ENCODE data around the gene HIPK3.

Gene HIPK3

GRCh38 chr11:33268945-33269540 lies 11.9 kb downstream of the HIPK3 start:
- H3K27me3 ChIP-seq (ENCODE audit: insufficient read depth, low read depth), result no peaks in the 10 kb centered on the region
- no peak for TF ChIP-seq CTCF (conservative IDR thresholded peaks at IDR 0.05; ENCODE audit: low read depth, low read length)
- H3K27ac ChIP-seq, result no peak overlapping the region
- H4K20me1 ChIP-seq (ENCODE audit: insufficient read depth), result peaks cover 5% of the 10 kb centered on the region
- H3K79me2 ChIP-seq (ENCODE audit: insufficient read depth, low read depth), result peaks cover 94% of the 10 kb centered on the region
- no peak overlapping the region for H3K9ac ChIP-seq
- H3K36me3 ChIP-seq (ENCODE audit: insufficient read depth), result no peaks in the 10 kb centered on the region
- H3K4me2 ChIP-seq, result no peak overlapping the region
- no peak overlapping the region for H2AFZ ChIP-seq (ENCODE audit: low read depth)
- H3K4me3 ChIP-seq (IDR thresholded peaks at IDR 0.05; ENCODE audit: insufficient read depth, low read depth, low read length), result no peak overlapping the region
- H3K4me1 ChIP-seq (ENCODE audit: low read depth, poor library complexity, severe bottlenecking), result peaks cover 62% of the 10 kb centered on the region

GRCh38 chr11:33269822-33270221 lies 12.6 kb downstream of the HIPK3 start:
- H3K4me1 ChIP-seq (ENCODE audit: low read depth, poor library complexity, severe bottlenecking), result peaks cover 61% of the 10 kb centered on the region
- H3K27ac ChIP-seq, result no peak overlapping the region
- no peak overlapping the region for H2AFZ ChIP-seq (ENCODE audit: low read depth)
- no peak overlapping the region for H3K4me2 ChIP-seq
- no peak overlapping the region for H3K4me3 ChIP-seq (IDR thresholded peaks at IDR 0.05; ENCODE audit: insufficient read depth, low read depth, low read length)
- no peak overlapping the region for H3K9ac ChIP-seq
- H4K20me1 ChIP-seq (ENCODE audit: insufficient read depth), result peaks cover 5% of the 10 kb centered on the region
- H3K36me3 ChIP-seq (ENCODE audit: insufficient read depth), result no peaks in the 10 kb centered on the region
- H3K27me3 ChIP-seq (ENCODE audit: insufficient read depth, low read depth), result no peaks in the 10 kb centered on the region
- no peak for TF ChIP-seq CTCF (conservative IDR thresholded peaks at IDR 0.05; ENCODE audit: low read depth, low read length)
- H3K79me2 ChIP-seq (ENCODE audit: insufficient read depth, low read depth), result peaks cover 94% of the 10 kb centered on the region

- Histone ChIP-seq H3K79me2 (ENCODE audit: insufficient read depth, low read depth) (peaks cover 94% of the 10 kb centered on the region), H4K20me1 (ENCODE audit: insufficient read depth) (peaks cover 5% of the 10 kb centered on the region), H3K4me3 (IDR thresholded peaks at IDR 0.05; ENCODE audit: insufficient read depth, low read depth, low read length) (no peak overlapping the region), H3K27me3 (ENCODE audit: insufficient read depth, low read depth) (no peaks in the 10 kb centered on the region), H3K36me3 (ENCODE audit: insufficient read depth) (no peaks in the 10 kb centered on the region), H3K27ac (no peak overlapping the region), H3K4me1 (ENCODE audit: low read depth, poor library complexity, severe bottlenecking) (peaks cover 52% of the 10 kb centered on the region), H2AFZ (ENCODE audit: low read depth) (no peak overlapping the region), H3K4me2 (no peak overlapping the region), H3K9ac (no peak overlapping the region)
- TF ChIP-seq CTCF (conservative IDR thresholded peaks at IDR 0.05; ENCODE audit: low read depth, low read length), result no peak
These were observed 13.9 kb downstream of the HIPK3 start for GRCh38 chr11:33271059-33271458.

GRCh38 chr11:33272338-33273107 lies 15.3 kb downstream of the HIPK3 start:
- no peak overlapping the region for H3K9ac ChIP-seq
- no peak overlapping the region for H3K4me2 ChIP-seq
- H2AFZ ChIP-seq (ENCODE audit: low read depth), result no peak overlapping the region
- peaks cover 5% of the 10 kb centered on the region for H4K20me1 ChIP-seq (ENCODE audit: insufficient read depth)
- no peak for TF ChIP-seq CTCF (conservative IDR thresholded peaks at IDR 0.05; ENCODE audit: low read depth, low read length)
- peaks cover 41% of the 10 kb centered on the region for H3K4me1 ChIP-seq (ENCODE audit: low read depth, poor library complexity, severe bottlenecking)
- no peak overlapping the region for H3K4me3 ChIP-seq (IDR thresholded peaks at IDR 0.05; ENCODE audit: insufficient read depth, low read depth, low read length)
- no peak overlapping the region for H3K27ac ChIP-seq
- no peaks in the 10 kb centered on the region for H3K36me3 ChIP-seq (ENCODE audit: insufficient read depth)
- no peaks in the 10 kb centered on the region for H3K27me3 ChIP-seq (ENCODE audit: insufficient read depth, low read depth)
- H3K79me2 ChIP-seq (ENCODE audit: insufficient read depth, low read depth), result peaks cover 92% of the 10 kb centered on the region
